DND-41 (cell line): ENCODE data around the gene DNAH17.

ENCODE experiments used
- ATAC-seq: fragments of 200-7000 bp; cut with Tn5 transposase; 3 replicates; pipeline ENCODE4 v1.9.1; 2021; ENCODE audit warnings: low read depth; ENCODE audit not compliant: insufficient read depth
- DNase-seq: peaks from one replicate; pipeline ENCODE4 v3.0.0-alpha.2; 2020
- H2AFZ ChIP-seq: 2 replicates; pipeline ENCODE4 v1.6.0; 2012; ENCODE audit warnings: low read depth, low read length
- H3K27ac ChIP-seq: 2 replicates; pipeline ENCODE4 v1.5.1; 2012; ENCODE audit warnings: low read length, inconsistent platforms
- H3K27me3 ChIP-seq: fragments of 200-600 bp; sonication (generic); 2 replicates; pipeline ENCODE4 v1.6.0; 2012; ENCODE audit warnings: low read length, mild to moderate bottlenecking, inconsistent platforms; ENCODE audit not compliant: insufficient read depth, poor library complexity
- H3K36me3 ChIP-seq: 2 replicates; pipeline ENCODE4 v1.5.1; 2012; ENCODE audit warnings: low read length, inconsistent platforms; ENCODE audit not compliant: insufficient read depth
- H3K4me1 ChIP-seq: 2 replicates; pipeline ENCODE4 v1.5.1; 2012; ENCODE audit warnings: mild to moderate bottlenecking, low read length; ENCODE audit not compliant: insufficient read depth
- H3K4me2 ChIP-seq: 2 replicates; pipeline ENCODE4 v1.6.0; 2012; ENCODE audit warnings: mild to moderate bottlenecking, moderate library complexity, low read length, inconsistent platforms; ENCODE audit not compliant: insufficient read depth
- H3K4me3 ChIP-seq, 2 experiments: fragments of 200-600 bp in 1 of 2; shearing (Covaris generic) in 1 of 2; 2 replicates each; pipeline ENCODE4 v1.5.1; 2012 to 2016; ENCODE audit warnings: inconsistent platforms in 2 of 2, low read length in 2 of 2, mild to moderate bottlenecking in 2 of 2, low read depth in 1 of 2, moderate library complexity in 1 of 2
- H3K79me2 ChIP-seq: 2 replicates; pipeline ENCODE4 v1.6.0; 2012; ENCODE audit warnings: low read length, inconsistent platforms; ENCODE audit not compliant: insufficient read depth
- H3K9ac ChIP-seq: 2 replicates; pipeline ENCODE4 v1.6.0; 2012; ENCODE audit warnings: low read depth, mild to moderate bottlenecking, inconsistent platforms, low read length, moderate library complexity
- H3K9me3 ChIP-seq: 2 replicates; pipeline ENCODE4 v1.5.1; 2012; ENCODE audit warnings: low read length, moderate library complexity, mild to moderate bottlenecking, inconsistent platforms; ENCODE audit not compliant: insufficient read depth, severe bottlenecking
- H4K20me1 ChIP-seq: 2 replicates; pipeline ENCODE4 v1.6.0; 2012; ENCODE audit warnings: low read length; ENCODE audit not compliant: insufficient read depth
- EZH2 ChIP-seq: IDR thresholded peaks from 3 replicates; pipeline ENCODE4 v1.6.1; 2012; ENCODE audit warnings: borderline replicate concordance, low read depth, mild to moderate bottlenecking, moderate library complexity, low read length, inconsistent platforms; ENCODE audit not compliant: severe bottlenecking
- TF ChIP-seq, protein P1 (sequence below): IDR thresholded peaks from 2 replicates; pipeline ENCODE4 v1.5.1; 2012; ENCODE audit warnings: borderline replicate concordance, low read length, moderate library complexity, mild to moderate bottlenecking; ENCODE audit not compliant: poor library complexity, severe bottlenecking; ENCODE audit errors: extremely low read depth

The DNAH17 gene

GRCh38 chr17:78396441-78397337 is 180.5 kb downstream of the DNAH17 start:
- Histone ChIP-seq H3K36me3 (peaks cover 90% of the 10 kb centered on the region), H3K4me1 (no peaks in the 10 kb centered on the region), H3K27me3 (no peaks in the 10 kb centered on the region), H3K9ac (no peak overlapping the region), H2AFZ (no peak overlapping the region), H3K79me2 (peaks cover 48% of the 10 kb centered on the region), H3K4me2 (no peak overlapping the region), H3K9me3 (no peaks in the 10 kb centered on the region), H3K27ac (no peak overlapping the region), H4K20me1 (peaks cover 60% of the 10 kb centered on the region), H3K4me3 (no peak overlapping the region)
- TF ChIP-seq EZH2, result no peak
- TF ChIP-seq, protein P1, sequence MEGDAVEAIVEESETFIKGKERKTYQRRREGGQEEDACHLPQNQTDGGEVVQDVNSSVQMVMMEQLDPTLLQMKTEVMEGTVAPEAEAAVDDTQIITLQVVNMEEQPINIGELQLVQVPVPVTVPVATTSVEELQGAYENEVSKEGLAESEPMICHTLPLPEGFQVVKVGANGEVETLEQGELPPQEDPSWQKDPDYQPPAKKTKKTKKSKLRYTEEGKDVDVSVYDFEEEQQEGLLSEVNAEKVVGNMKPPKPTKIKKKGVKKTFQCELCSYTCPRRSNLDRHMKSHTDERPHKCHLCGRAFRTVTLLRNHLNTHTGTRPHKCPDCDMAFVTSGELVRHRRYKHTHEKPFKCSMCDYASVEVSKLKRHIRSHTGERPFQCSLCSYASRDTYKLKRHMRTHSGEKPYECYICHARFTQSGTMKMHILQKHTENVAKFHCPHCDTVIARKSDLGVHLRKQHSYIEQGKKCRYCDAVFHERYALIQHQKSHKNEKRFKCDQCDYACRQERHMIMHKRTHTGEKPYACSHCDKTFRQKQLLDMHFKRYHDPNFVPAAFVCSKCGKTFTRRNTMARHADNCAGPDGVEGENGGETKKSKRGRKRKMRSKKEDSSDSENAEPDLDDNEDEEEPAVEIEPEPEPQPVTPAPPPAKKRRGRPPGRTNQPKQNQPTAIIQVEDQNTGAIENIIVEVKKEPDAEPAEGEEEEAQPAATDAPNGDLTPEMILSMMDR, result no peak
- no peak for ATAC-seq
- no peak for DNase-seq

GRCh38 chr17:78395155-78395554 is 182.0 kb downstream of the DNAH17 start:
- no peak overlapping the region for H3K27ac ChIP-seq
- H3K79me2 ChIP-seq, result peaks cover 64% of the 10 kb centered on the region
- H3K36me3 ChIP-seq, result peaks cover 81% of the 10 kb centered on the region
- H3K4me3 ChIP-seq, result no peak overlapping the region
- no peak for TF ChIP-seq EZH2
- TF ChIP-seq, protein P1, result no peak
- no peak overlapping the region for H2AFZ ChIP-seq
- H3K4me2 ChIP-seq, result no peak overlapping the region
- no peak overlapping the region for H3K9ac ChIP-seq
- H3K27me3 ChIP-seq, result no peaks in the 10 kb centered on the region
- no peak for ATAC-seq
- no peaks in the 10 kb centered on the region for H3K4me1 ChIP-seq
- peaks cover 72% of the 10 kb centered on the region for H4K20me1 ChIP-seq
- H3K9me3 ChIP-seq, result no peaks in the 10 kb centered on the region
- DNase-seq, result no peak

DNA sequence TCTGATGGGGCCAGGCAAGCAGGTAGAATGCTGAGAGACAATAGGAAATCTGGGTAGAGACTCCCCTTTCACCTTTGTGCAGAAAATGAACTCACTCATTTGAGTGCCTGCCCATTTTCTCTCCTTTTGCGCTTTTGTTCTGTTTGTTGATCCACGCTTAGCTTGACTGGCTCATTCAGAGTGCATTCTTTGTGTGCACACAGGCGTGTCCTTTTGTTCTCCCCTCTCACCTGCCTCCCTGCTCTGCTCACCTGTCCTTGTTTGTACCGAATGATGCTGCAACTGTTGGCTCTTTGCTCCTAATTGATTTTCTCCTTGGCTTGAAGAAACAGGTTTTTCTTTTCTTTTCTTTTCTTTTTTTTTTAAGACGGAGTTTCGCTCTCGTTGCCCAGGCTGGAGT is 183.0 kb downstream of the DNAH17 start:
- H3K9me3 ChIP-seq, result no peaks in the 10 kb centered on the region
- H3K36me3 ChIP-seq, result peaks cover 77% of the 10 kb centered on the region
- DNase-seq (no peak), ATAC-seq (no peak)
- peaks cover 76% of the 10 kb centered on the region for H4K20me1 ChIP-seq
- no peaks in the 10 kb centered on the region for H3K27me3 ChIP-seq
- no peak overlapping the region for H3K4me2 ChIP-seq
- no peak overlapping the region for H3K4me3 ChIP-seq
- no peaks in the 10 kb centered on the region for H3K4me1 ChIP-seq
- no peak for TF ChIP-seq EZH2
- TF ChIP-seq, protein P1, result no peak
- no peak overlapping the region for H2AFZ ChIP-seq
- peaks cover 73% of the 10 kb centered on the region for H3K79me2 ChIP-seq
- H3K9ac ChIP-seq, result no peak overlapping the region
- no peak overlapping the region for H3K27ac ChIP-seq
